H9 (cell line): Measurements from ENCODE around the gene PTCD2. TPM values are rescaled to one million over a fixed set of nuclear protein-coding genes. Genes with fewer than 3 reads are reported as not detected.

Experiments used
- DNase-seq: peaks from one replicate; pipeline ENCODE4 v3.0.0-alpha.2; 2017
- H2AFZ ChIP-seq: one replicate; pipeline ENCODE4 v1.6.1; 2013; ENCODE audit warnings: mild to moderate bottlenecking, low read length, control low read depth, moderate library complexity
- H2AK5ac ChIP-seq: 2 replicates; pipeline ENCODE4 v1.6.1; 2013; ENCODE audit warnings: low read length, control low read depth, mixed read lengths; ENCODE audit not compliant: insufficient read length
- H2BK120ac ChIP-seq: one replicate; pipeline ENCODE4 v1.6.1; 2013; ENCODE audit warnings: low read depth, mild to moderate bottlenecking, low read length, control low read depth, inconsistent platforms; ENCODE audit not compliant: poor library complexity, severe bottlenecking
- H2BK12ac ChIP-seq: 2 replicates; pipeline ENCODE4 v1.6.1; 2013; ENCODE audit warnings: low read length, control low read depth, mixed read lengths, low read depth; ENCODE audit not compliant: insufficient read length
- H2BK15ac ChIP-seq: 2 replicates; pipeline ENCODE4 v1.6.1; 2013; ENCODE audit warnings: low read depth, low read length, control low read depth
- H2BK20ac ChIP-seq: one replicate; pipeline ENCODE4 v1.6.1; 2013; ENCODE audit warnings: low read depth, mild to moderate bottlenecking, low read length, control low read depth, inconsistent platforms; ENCODE audit not compliant: poor library complexity, severe bottlenecking
- H2BK5ac ChIP-seq: 2 replicates; pipeline ENCODE4 v1.6.1; 2013; ENCODE audit warnings: low read length, control low read depth, mixed read lengths; ENCODE audit not compliant: insufficient read length
- H3K14ac ChIP-seq: 2 replicates; pipeline ENCODE4 v1.6.1; 2013; ENCODE audit warnings: low read length, control low read depth; ENCODE audit not compliant: insufficient read depth
- H3K18ac ChIP-seq: 2 replicates; pipeline ENCODE4 v1.6.1; 2013; ENCODE audit warnings: low read depth, mild to moderate bottlenecking, mixed read lengths, low read length, control low read depth; ENCODE audit not compliant: insufficient read length
- H3K23ac ChIP-seq: 2 replicates; pipeline ENCODE4 v1.6.1; 2013; ENCODE audit warnings: low read length, control low read depth, mixed read lengths, low read depth; ENCODE audit not compliant: insufficient read length
- H3K23me2 ChIP-seq: 2 replicates; pipeline ENCODE4 v1.6.1; 2013; ENCODE audit warnings: low read depth, mild to moderate bottlenecking, mixed read lengths, low read length, control low read depth; ENCODE audit not compliant: insufficient read length, poor library complexity, severe bottlenecking
- H3K27ac ChIP-seq: 2 replicates; pipeline ENCODE4 v1.5.1; 2013; ENCODE audit warnings: low read length, control low read depth, mixed read lengths, low read depth; ENCODE audit not compliant: insufficient read length
- H3K27me3 ChIP-seq: 2 replicates; pipeline ENCODE4 v1.6.1; 2013; ENCODE audit warnings: low read length, control low read depth, inconsistent platforms; ENCODE audit not compliant: insufficient read depth
- H3K4ac ChIP-seq: 2 replicates; pipeline ENCODE4 v1.6.1; 2013; ENCODE audit warnings: low read depth, mild to moderate bottlenecking, control low read depth, inconsistent platforms, low read length, moderate library complexity
- H3K4me1 ChIP-seq: 2 replicates; pipeline ENCODE4 v1.6.1; 2013; ENCODE audit warnings: low read length, control low read depth, inconsistent platforms; ENCODE audit not compliant: insufficient read depth
- H3K4me2 ChIP-seq: 2 replicates; pipeline ENCODE4 v1.6.1; 2013; ENCODE audit warnings: low read length, control low read depth, mixed read lengths; ENCODE audit not compliant: insufficient read length, insufficient read depth
- H3K56ac ChIP-seq: 2 replicates; pipeline ENCODE4 v1.6.1; 2013; ENCODE audit warnings: low read depth, mild to moderate bottlenecking, mixed read lengths, low read length, control low read depth; ENCODE audit not compliant: insufficient read length
- H3K79me1 ChIP-seq: 2 replicates; pipeline ENCODE4 v1.6.1; 2013; ENCODE audit warnings: low read depth, mild to moderate bottlenecking, moderate library complexity, low read length, control low read depth, inconsistent platforms; ENCODE audit not compliant: insufficient read depth, poor library complexity, severe bottlenecking
- H3K79me2 ChIP-seq: 2 replicates; pipeline ENCODE4 v1.6.1; 2013; ENCODE audit warnings: low read length, control low read depth, inconsistent platforms; ENCODE audit not compliant: insufficient read depth
- H3K9ac ChIP-seq: 2 replicates; pipeline ENCODE4 v1.6.1; 2013; ENCODE audit warnings: low read length, control low read depth, mixed read lengths; ENCODE audit not compliant: insufficient read length; ENCODE audit errors: extremely low read depth
- H3K9me3 ChIP-seq: one replicate; pipeline ENCODE4 v1.6.1; 2013; ENCODE audit warnings: low read depth, low read length, inconsistent platforms; ENCODE audit not compliant: control insufficient read depth
- H3T11ph ChIP-seq: one replicate; pipeline ENCODE4 v1.6.1; 2013; ENCODE audit warnings: mild to moderate bottlenecking, low read length, control low read depth, inconsistent platforms
- H4K20me1 ChIP-seq: one replicate; pipeline ENCODE4 v1.6.1; 2013; ENCODE audit not compliant: control insufficient read depth, insufficient read length, insufficient read depth
- H4K5ac ChIP-seq: 2 replicates; pipeline ENCODE4 v1.6.1; 2013; ENCODE audit warnings: low read depth, mild to moderate bottlenecking, mixed read lengths, low read length, control low read depth; ENCODE audit not compliant: insufficient read length
- H4K8ac ChIP-seq: replicated peaks from 2 replicates; pipeline ENCODE4 v1.6.1; 2013; ENCODE audit warnings: low read length, control low read depth, mixed read lengths, low read depth; ENCODE audit not compliant: insufficient read length
- H4K91ac ChIP-seq: 2 replicates; pipeline ENCODE4 v1.6.1; 2013; ENCODE audit warnings: low read depth, mild to moderate bottlenecking, moderate library complexity, mixed read lengths, low read length, control low read depth; ENCODE audit not compliant: insufficient read length
- H3K27ac Mint-ChIP-seq, 3 experiments: 2 replicates in 2 of 3; 3 replicates in 1 of 3; pipeline ENCODE4 v1.8.0; 2020 to 2021; ENCODE audit warnings: mixed read lengths in 3 of 3, mild to moderate bottlenecking in 1 of 3, moderate library complexity in 1 of 3
- H3K27me3 Mint-ChIP-seq: 2 replicates; pipeline ENCODE4 v1.8.0; 2021; ENCODE audit warnings: low read depth, mild to moderate bottlenecking, moderate library complexity, mixed read lengths
- H3K36me3 Mint-ChIP-seq, 3 experiments: 2 replicates in 2 of 3; 3 replicates in 1 of 3; pipeline ENCODE4 v1.8.0; 2020 to 2021; ENCODE audit warnings: low read depth in 3 of 3, mixed read lengths in 3 of 3; ENCODE audit not compliant: insufficient read depth in 1 of 3
- H3K4me1 Mint-ChIP-seq, 2 experiments: 2 replicates each; pipeline ENCODE4 v1.8.0; 2020; ENCODE audit warnings: mixed read lengths in 2 of 2
- H3K4me3 Mint-ChIP-seq, 2 experiments: 2 replicates in 1 of 2; 3 replicates in 1 of 2; pipeline ENCODE4 v1.8.0; 2020 to 2021; ENCODE audit warnings: mild to moderate bottlenecking in 2 of 2, mixed read lengths in 2 of 2, moderate library complexity in 1 of 2
- H3K9me3 Mint-ChIP-seq, 2 experiments: 2 replicates in 1 of 2; 3 replicates in 1 of 2; pipeline ENCODE4 v1.8.0; 2020; ENCODE audit warnings: mild to moderate bottlenecking in 2 of 2, mixed read lengths in 2 of 2, moderate library complexity in 1 of 2
- CTCF ChIP-seq: fragments of 200-600 bp; sonication (generic); conservative IDR thresholded peaks from 3 replicates; pipeline ENCODE4 v1.8.0; 2021; ENCODE audit warnings: antibody characterized with exemption, mild to moderate bottlenecking
- WGBS: extraction: QIAGEN DNeasy Blood & Tissue Kit; methylation state at CpG from one replicate; pipeline ENCODE4 v1.1.7; 2013; ENCODE audit warnings: missing lambda C conversion rate, low lambda C conversion rate, mixed read lengths; ENCODE audit not compliant: insufficient read length; ENCODE audit errors: extremely low coverage; 5-methylcytosine and 5-hydroxymethylcytosine counted together
- total RNA-seq: library from RNA; stranded (reverse); gene quantifications from 2 replicates; pipeline ENCODE4 v1.2.1, GENCODE V29; 2021

Gene PTCD2
- total RNA-seq, 1 experiment from 2014 or later: 12.7 TPM

- Histone ChIP-seq H3K27ac (no peak overlapping the region), H4K20me1 (no peaks in the 10 kb centered on the region), H4K5ac (no peak overlapping the region), H3T11ph (no peak overlapping the region), H2BK20ac (no peak overlapping the region), H3K4me2 (no peak overlapping the region), H2AFZ (no peak overlapping the region), H3K23me2 (no peaks in the 10 kb centered on the region), H4K8ac (no peak overlapping the region), H2BK12ac (no peak overlapping the region), H3K9ac (no peak overlapping the region), H3K23ac (no peak overlapping the region), H2BK5ac (no peak overlapping the region), H3K79me2 (no peaks in the 10 kb centered on the region), H3K4ac (no peak overlapping the region), H2BK120ac (no peak overlapping the region), H3K18ac (no peak overlapping the region), H2AK5ac (no peak overlapping the region), H4K91ac (no peak overlapping the region), H3K9me3 (no peaks in the 10 kb centered on the region), H2BK15ac (no peak overlapping the region), H3K27me3 (no peaks in the 10 kb centered on the region), H3K79me1 (no peaks in the 10 kb centered on the region), H3K14ac (no peak overlapping the region), H3K4me1 (no peaks in the 10 kb centered on the region; the same call in 1 of the 2 replicates), H3K56ac (no peak overlapping the region)
- WGBS: no CpG with 5 or more reads among the region's 3 CpGs
- Mint-ChIP-seq H3K9me3 (peaks cover 0 to 5% of the 10 kb centered on the region in 2 experiments; a peak in 2 of 5 replicates), H3K27ac (peak overlapping the region in 2 of 3 experiments; percentile 6 to 62; a peak in 2 of 7 replicates), H3K4me1 (peaks cover 14% of the 10 kb centered on the region in 2 experiments), H3K4me3 (no peak overlapping the region), H3K27me3 (no peaks in the 10 kb centered on the region), H3K36me3 (peaks cover 20 to 35% (median 23%) of the 10 kb centered on the region in 3 experiments)
- no peak for TF ChIP-seq CTCF
- DNase-seq: no peak
Observed at GRCh38 chr5:72276219-72276752, 43.9 kb upstream of the PTCD2 start.
